Thymus (tissue), 11 donors: ENCODE data around the gene WASHC2C. TPM values are rescaled to one million over a fixed set of nuclear protein-coding genes. Genes with fewer than 3 reads are reported as not detected.
"Not testable (repeated sequence)": the region's sequence is repeated elsewhere in the genome, so short reads cannot be mapped to it uniquely, and the experiment has no call there.

Source experiments
- DNase-seq, 9 donors: peaks; one replicate each; pipeline ENCODE4 v3.0.0-alpha.2; 2013; ENCODE audit warnings: low spot score in 9 of 9, low read depth in 6 of 9, missing footprints in 1 of 9
- H3K27ac ChIP-seq, 2 donors: one replicate each; pipeline ENCODE4 v1.5.1; 2013; ENCODE audit warnings: control low read depth in 1 of 2, low read depth in 1 of 2, low read length in 1 of 2, mild to moderate bottlenecking in 1 of 2, moderate library complexity in 1 of 2
- H3K27me3 ChIP-seq, 2 donors: one replicate each; pipeline ENCODE4 v1.5.1; 2013; ENCODE audit warnings: low read length in 1 of 2; ENCODE audit not compliant: control insufficient read depth in 2 of 2, insufficient read depth in 1 of 2
- H3K36me3 ChIP-seq, 2 donors: one replicate each; pipeline ENCODE4 v1.5.1; 2013; ENCODE audit warnings: low read length in 1 of 2, mild to moderate bottlenecking in 1 of 2, moderate library complexity in 1 of 2; ENCODE audit not compliant: control insufficient read depth in 2 of 2, insufficient read depth in 2 of 2
- H3K4me1 ChIP-seq, 2 donors: one replicate each; pipeline ENCODE4 v1.5.1; 2013; ENCODE audit warnings: low read length in 2 of 2; ENCODE audit not compliant: control insufficient read depth in 2 of 2, insufficient read depth in 2 of 2
- H3K4me3 ChIP-seq, 2 donors: one replicate each; pipeline ENCODE4 v1.5.1; 2013; ENCODE audit warnings: low read length in 2 of 2, control low read depth in 1 of 2, mild to moderate bottlenecking in 1 of 2
- H3K9me3 ChIP-seq, 2 donors: one replicate each; pipeline ENCODE4 v1.5.1; 2013; ENCODE audit warnings: low read length in 1 of 2, mild to moderate bottlenecking in 1 of 2; ENCODE audit not compliant: control insufficient read depth in 2 of 2, insufficient read depth in 1 of 2
- WGBS: extraction: QIAGEN DNeasy Blood & Tissue Kit; methylation state at CpG from one replicate; pipeline ENCODE4 v1.1.7; 2013; 5-methylcytosine and 5-hydroxymethylcytosine counted together
- polyA plus RNA-seq: library from polyadenylated mRNA; stranded (reverse); fragments of 200-250 nt; gene quantifications from one replicate; pipeline ENCODE4 v1.2.3, GENCODE V29; 2013
- total RNA-seq: library from RNA; stranded (reverse); fragments of 120-200 nt; gene quantifications from one replicate; pipeline ENCODE4 v1.2.4, GENCODE V29; 2013
- donor health status: healthy.

The WASHC2C gene
- total and polyA plus RNA-seq, 2 donors: 26.2 to 27.7 TPM

DNA sequence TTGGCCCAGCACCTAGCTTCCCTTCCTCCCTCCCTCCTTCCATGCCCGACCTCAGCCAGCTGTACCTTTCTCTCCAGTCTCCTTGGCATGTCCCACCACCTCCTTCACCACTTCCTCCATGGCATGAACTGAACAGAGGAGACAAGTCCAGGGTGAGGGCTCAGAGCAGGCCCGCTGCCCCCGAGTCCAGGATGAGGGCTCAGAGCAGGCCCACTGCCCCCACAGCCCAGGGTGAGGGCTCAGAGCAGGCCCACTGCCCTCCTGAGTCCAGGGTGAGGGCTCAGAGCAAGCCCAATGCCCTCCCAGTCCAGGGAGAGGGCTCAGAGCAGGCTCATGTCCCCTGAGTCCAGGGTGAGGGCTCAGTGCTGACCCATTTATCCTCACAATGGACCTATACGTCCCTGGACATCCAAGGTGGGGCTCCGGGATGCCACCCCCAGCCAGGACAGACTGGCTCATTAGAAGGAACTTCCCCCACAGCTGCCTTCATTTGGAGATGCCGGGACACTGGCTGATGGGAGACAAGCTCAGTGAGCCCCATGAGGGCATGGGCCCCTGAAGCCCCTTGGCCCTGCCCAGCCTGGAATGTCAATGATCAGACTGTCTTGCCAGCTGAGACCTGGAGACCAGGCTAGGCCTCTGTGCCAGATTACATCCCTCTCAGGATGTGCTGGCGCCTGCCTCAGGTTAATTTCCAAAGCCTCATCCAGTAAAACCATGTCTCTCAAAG is 90.2 kb downstream of the WASHC2C start:
- no peak for DNase-seq
- Histone ChIP-seq H3K27ac (no peak overlapping the region), H3K4me3 (no peak overlapping the region), H3K9me3 (peaks cover 0 to 16% of the 10 kb centered on the region in 2 donors), H3K27me3 (no peaks in the 10 kb centered on the region), H3K36me3 (no peaks in the 10 kb centered on the region), H3K4me1 (no peaks in the 10 kb centered on the region)
- 96% methylated on average over 7 of the region's 7 CpGs for WGBS

DNA sequence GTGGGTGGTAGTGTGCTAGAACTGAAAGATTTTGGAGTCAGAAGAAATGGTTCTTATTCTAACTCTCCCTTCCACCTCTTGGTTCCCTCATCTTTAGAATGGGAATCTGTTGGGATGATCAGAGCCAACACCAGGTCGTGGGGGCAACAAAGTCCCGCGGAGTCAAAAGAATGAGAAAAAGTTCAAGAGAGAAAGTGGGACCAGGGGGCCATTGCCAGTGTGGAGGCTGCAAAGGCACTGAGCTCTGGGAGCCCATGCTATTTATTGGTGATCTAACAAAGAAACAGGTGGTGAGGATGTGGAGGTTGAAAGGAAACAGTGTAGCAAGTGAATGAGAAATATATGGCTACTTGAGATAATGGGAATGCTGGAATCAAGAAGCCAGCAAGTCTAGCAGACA is 90.8 kb downstream of the WASHC2C start:
- Histone ChIP-seq H3K27me3 (no peaks in the 10 kb centered on the region), H3K4me3 (no peak overlapping the region), H3K27ac (no peak overlapping the region), H3K4me1 (no peaks in the 10 kb centered on the region), H3K36me3 (no peaks in the 10 kb centered on the region), H3K9me3 (peaks cover 0 to 16% of the 10 kb centered on the region in 2 donors)
- DNase-seq: no peak
- WGBS: 95% methylated on average over 3 of the region's 3 CpGs

DNA sequence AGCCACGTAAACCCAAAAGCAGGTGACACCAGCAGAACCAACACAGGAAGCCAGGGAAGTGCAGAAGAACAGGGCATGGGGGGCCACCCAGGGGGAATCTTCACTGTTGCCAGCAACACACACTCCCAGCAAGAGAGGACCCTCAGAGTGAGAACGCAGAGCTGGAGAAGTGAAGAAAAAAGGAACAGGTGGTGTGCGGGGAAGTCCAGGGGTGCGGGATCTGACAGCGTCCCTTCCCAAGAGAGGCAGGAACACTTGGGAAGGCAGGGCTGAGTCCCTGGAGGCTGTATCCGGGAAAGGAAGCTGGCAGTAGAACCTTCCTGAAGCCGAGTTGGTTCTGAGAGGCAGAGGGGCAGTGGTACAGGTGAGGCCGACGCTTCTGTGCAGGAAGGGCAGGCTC is 92.5 kb downstream of the WASHC2C start:
- no peaks in the 10 kb centered on the region for H3K36me3 ChIP-seq
- H3K27ac ChIP-seq: no peak overlapping the region
- peaks cover 0 to 16% of the 10 kb centered on the region in 2 donors for H3K9me3 ChIP-seq
- no peak overlapping the region for H3K4me3 ChIP-seq
- 77% methylated on average over 9 of the region's 9 CpGs for WGBS
- H3K27me3 ChIP-seq: no peaks in the 10 kb centered on the region
- H3K4me1 ChIP-seq: no peaks in the 10 kb centered on the region
- DNase-seq: no peak

DNA sequence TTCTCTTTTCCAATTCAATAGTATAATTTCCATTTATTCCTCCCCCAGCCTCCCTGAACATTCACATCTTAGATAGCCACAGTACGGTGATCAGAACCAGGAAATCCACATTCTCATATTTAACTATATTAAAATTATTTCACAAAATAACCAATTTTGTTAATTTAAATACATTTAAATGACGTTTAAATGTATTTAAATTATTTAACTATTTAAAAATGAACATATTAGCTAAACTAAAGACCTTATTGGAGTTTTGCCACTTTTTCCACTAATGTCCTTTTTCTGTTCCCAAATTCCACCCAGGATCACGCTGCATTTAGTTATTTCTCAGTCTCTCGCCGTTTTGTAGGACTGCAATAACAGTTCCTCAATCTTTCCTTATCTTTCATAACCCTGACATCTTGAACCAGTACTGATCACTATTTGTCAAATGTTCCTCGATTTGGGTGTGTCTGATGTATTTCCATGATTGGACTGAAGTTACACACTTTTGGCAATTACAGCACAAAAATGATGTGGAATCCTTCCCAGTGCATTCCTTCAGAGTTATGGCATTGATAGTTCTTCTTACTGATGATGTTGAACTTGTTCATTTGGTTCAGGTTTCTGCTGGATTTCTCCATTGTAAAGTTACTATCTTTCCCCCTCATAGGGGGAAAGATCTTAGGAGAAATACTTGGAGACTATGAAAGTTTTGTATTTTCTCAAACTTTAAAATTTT is 93.2 kb downstream of the WASHC2C start:
- DNase-seq, H3K4me1 ChIP-seq, H3K36me3 ChIP-seq, H3K27me3 ChIP-seq, H3K4me3 ChIP-seq, H3K27ac ChIP-seq: not testable (repeated sequence)
- peaks cover 0 to 16% of the 10 kb centered on the region in 2 donors for H3K9me3 ChIP-seq
- 87% methylated on average over 6 of the region's 6 CpGs for WGBS

DNA sequence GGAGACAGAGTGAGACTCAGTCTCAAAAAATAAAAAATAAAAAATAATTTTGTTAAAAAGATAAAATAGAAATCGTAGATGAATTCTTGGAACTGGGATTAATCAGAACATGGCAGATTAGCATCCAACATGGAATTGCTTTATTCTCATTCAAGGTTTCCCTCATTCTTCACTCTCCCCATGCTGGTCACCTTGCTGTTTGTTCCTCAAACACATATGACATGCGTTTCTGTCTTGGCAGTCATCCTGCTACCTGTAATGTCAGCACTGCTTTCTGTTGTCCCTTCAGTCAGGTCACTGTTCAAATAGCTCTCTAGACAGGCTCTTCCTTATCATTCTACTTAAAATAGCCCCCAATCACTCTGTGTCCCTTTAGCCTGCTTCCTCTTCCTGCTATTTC is 95.9 kb downstream of the WASHC2C start:
- 86% methylated on average over 2 of the region's 2 CpGs for WGBS
- not testable (repeated sequence) for H3K27ac ChIP-seq

More for the DNA sequence above, 95.9 kb downstream of the WASHC2C start:
- DNase-seq, H3K36me3 ChIP-seq, H3K9me3 ChIP-seq, H3K4me3 ChIP-seq, H3K27me3 ChIP-seq, H3K4me1 ChIP-seq: not testable (repeated sequence)

Other genes starting within 250 kb of the WASHC2C start
- 20.4 TPM for gene ZFAND4, start 54.5 kb upstream of the WASHC2C start, total RNA-seq
- gene ZFAND4, start 54.5 kb upstream of the WASHC2C start, polyA plus RNA-seq: 10.3 TPM
- gene AGAP4, start 120.2 kb downstream of the WASHC2C start, total RNA-seq: 8.8 TPM
- 33.7 TPM for gene AGAP4, start 120.2 kb downstream of the WASHC2C start, polyA plus RNA-seq
- gene TIMM23, start 245.2 kb downstream of the WASHC2C start, total RNA-seq: 66.4 TPM
- gene TIMM23, start 245.2 kb downstream of the WASHC2C start, polyA plus RNA-seq: 64.1 TPM